Activated T-helper 9 cell treated with anti-CD3 and anti-CD28 coated beads, Interleukin-2, amount 50 U/mL, for 16 hours (primary cell): ENCODE results near the gene SSUH2.
A peak's percentile ranks its signal among the peaks of the same experiment; 100 is the strongest.

ENCODE experiments used
- DNase-seq: peaks from one replicate; pipeline ENCODE4 v3.0.0-alpha.2; 2020; ENCODE audit warnings: low read depth

Gene SSUH2

GRCh38 chr3:8640223-8640622, 4.4 kb downstream of the SSUH2 start:
- no peak for DNase-seq

GRCh38 chr3:8639659-8640000, 5.0 kb downstream of the SSUH2 start:
- no peak for DNase-seq

GRCh38 chr3:8638994-8639658, 5.5 kb downstream of the SSUH2 start:
- no peak for DNase-seq

- DNase-seq: no peak
These were observed 7.2 kb downstream of the SSUH2 start for GRCh38 chr3:8637348-8637747.

GRCh38 chr3:8635631-8636030, 9.0 kb downstream of the SSUH2 start:
- DNase-seq: no peak

- DNase-seq: no peak
These were observed 9.5 kb downstream of the SSUH2 start for GRCh38 chr3:8635125-8635524.

- DNase-seq: no peak
These were observed 12.0 kb downstream of the SSUH2 start for GRCh38 chr3:8632402-8633237.

- DNase-seq: no peak
These were observed 12.9 kb downstream of the SSUH2 start for GRCh38 chr3:8631661-8632060.

- DNase-seq: peak; percentile 4
These were observed 15.2 kb downstream of the SSUH2 start for GRCh38 chr3:8629151-8630021.

GRCh38 chr3:8627949-8628348, 16.6 kb downstream of the SSUH2 start:
- DNase-seq: no peak

- DNase-seq: no peak
These were observed 17.2 kb downstream of the SSUH2 start for GRCh38 chr3:8627201-8627940.

GRCh38 chr3:8625991-8626390, 18.6 kb downstream of the SSUH2 start:
- no peak for DNase-seq

GRCh38 chr3:8624612-8625011, 20.0 kb downstream of the SSUH2 start:
- DNase-seq: no peak

- no peak for DNase-seq
These were observed 20.9 kb downstream of the SSUH2 start for GRCh38 chr3:8623741-8624140.

- no peak for DNase-seq
These were observed 21.5 kb downstream of the SSUH2 start for GRCh38 chr3:8622873-8623691.

- no peak for DNase-seq
These were observed 22.7 kb downstream of the SSUH2 start for GRCh38 chr3:8621872-8622271.

- no peak for DNase-seq
These were observed 23.5 kb downstream of the SSUH2 start for GRCh38 chr3:8621141-8621540.

GRCh38 chr3:8619548-8619947, 25.1 kb downstream of the SSUH2 start:
- no peak for DNase-seq

- DNase-seq: no peak
These were observed 25.6 kb downstream of the SSUH2 start for GRCh38 chr3:8618950-8619349.

GRCh38 chr3:8617921-8618320, 26.7 kb downstream of the SSUH2 start:
- DNase-seq: no peak

GRCh38 chr3:8610951-8611350, 33.6 kb downstream of the SSUH2 start:
- DNase-seq: no peak
